GM23338 (cell line): ENCODE results near the gene SIX5. TPM values are rescaled to one million over a fixed set of nuclear protein-coding genes. Genes with fewer than 3 reads are reported as not detected.

Experiments
- ATAC-seq: fragments of 200-7000 bp; cut with Tn5 transposase; 3 replicates; pipeline ENCODE4 v1.9.1; 2020
- DNase-seq: peaks from one replicate; pipeline ENCODE4 v3.0.0-alpha.2; 2015; ENCODE audit warnings: low spot score
- H2AFZ ChIP-seq: fragments of 200-600 bp; sonication (generic); 2 replicates; pipeline ENCODE4 v1.8.0; 2016; ENCODE audit warnings: antibody characterized with exemption, mild to moderate bottlenecking, moderate library complexity
- H3F3A ChIP-seq: fragments of 200-600 bp; sonication (generic); replicated peaks from 2 replicates; pipeline ENCODE4 v1.8.0; 2017; ENCODE audit warnings: antibody characterized with exemption, mixed run types, low read depth
- H3K27ac ChIP-seq: fragments of 200-600 bp; sonication (generic); 2 replicates; pipeline ENCODE4 v1.6.1; 2016; ENCODE audit warnings: low read depth
- H3K27me3 ChIP-seq: fragments of 200-600 bp; sonication (generic); 2 replicates; pipeline ENCODE4 v1.8.0; 2016; ENCODE audit warnings: mild to moderate bottlenecking, mixed run types, moderate library complexity; ENCODE audit not compliant: insufficient read depth
- H3K36me3 ChIP-seq: fragments of 200-600 bp; sonication (generic); 2 replicates; pipeline ENCODE4 v1.8.0; 2016; ENCODE audit warnings: mild to moderate bottlenecking; ENCODE audit not compliant: insufficient read depth
- H3K4me1 ChIP-seq: fragments of 200-600 bp; sonication (generic); 2 replicates; pipeline ENCODE4 v1.8.0; 2016; ENCODE audit warnings: mild to moderate bottlenecking, moderate library complexity; ENCODE audit not compliant: insufficient read depth
- H3K4me2 ChIP-seq: fragments of 200-600 bp; sonication (generic); 2 replicates; pipeline ENCODE4 v1.7.1; 2017; ENCODE audit warnings: mixed run types
- H3K4me3 ChIP-seq: fragments of 200-600 bp; sonication (generic); 2 replicates; pipeline ENCODE4 v1.6.1; 2016; ENCODE audit warnings: mixed run types
- H3K79me2 ChIP-seq: fragments of 200-600 bp; sonication (generic); replicated peaks from 2 replicates; pipeline ENCODE4 v1.8.0; 2017; ENCODE audit warnings: mild to moderate bottlenecking; ENCODE audit not compliant: insufficient read depth
- H3K9me2 ChIP-seq: fragments of 200-600 bp; sonication (generic); 2 replicates; pipeline ENCODE4 v1.8.0; 2017; ENCODE audit not compliant: insufficient read depth
- H4K20me1 ChIP-seq: fragments of 200-600 bp; sonication (generic); replicated peaks from 2 replicates; pipeline ENCODE4 v1.8.0; 2017; ENCODE audit warnings: mild to moderate bottlenecking; ENCODE audit not compliant: insufficient read depth
- H3K27ac Mint-ChIP-seq: 2 replicates; pipeline ENCODE4 v1.8.0; 2020; ENCODE audit warnings: inconsistent platforms, mild to moderate bottlenecking, moderate library complexity, mixed read lengths
- H3K27me3 Mint-ChIP-seq: 3 replicates; pipeline ENCODE4 v1.8.0; 2022; ENCODE audit warnings: low read depth, mild to moderate bottlenecking, moderate library complexity, mixed read lengths, inconsistent platforms; ENCODE audit not compliant: insufficient read depth, poor library complexity
- H3K36me3 Mint-ChIP-seq: 3 replicates; pipeline ENCODE4 v1.8.0; 2021; ENCODE audit warnings: low read depth, mild to moderate bottlenecking, inconsistent platforms, moderate library complexity, mixed read lengths
- H3K4me1 Mint-ChIP-seq: 3 replicates; pipeline ENCODE4 v1.8.0; 2020; ENCODE audit warnings: mild to moderate bottlenecking, inconsistent platforms, mixed read lengths
- H3K4me3 Mint-ChIP-seq: 3 replicates; pipeline ENCODE4 v1.8.0; 2021; ENCODE audit warnings: moderate library complexity, mild to moderate bottlenecking, inconsistent platforms, mixed read lengths
- H3K9me3 Mint-ChIP-seq: 3 replicates; pipeline ENCODE4 v1.8.0; 2020; ENCODE audit warnings: moderate library complexity, mild to moderate bottlenecking, inconsistent platforms, mixed read lengths
- CREB1 ChIP-seq: fragments of 250-450 bp; sonication (Bioruptor Pico); IDR thresholded peaks from 2 replicates; pipeline ENCODE4 v1.5.0; 2020; ENCODE audit warnings: low read depth, mild to moderate bottlenecking, moderate library complexity
- ETS1 ChIP-seq: IDR thresholded peaks from 2 replicates; pipeline ENCODE4 v1.6.1; 2016; ENCODE audit warnings: antibody characterized with exemption
- EZH2 ChIP-seq: fragments of 200-600 bp; sonication (generic); IDR thresholded peaks from one replicate; pipeline ENCODE4 v1.8.0; 2017; ENCODE audit warnings: antibody characterized with exemption, mild to moderate bottlenecking, low read depth; ENCODE audit not compliant: unreplicated experiment
- NANOG ChIP-seq: IDR thresholded peaks from 2 replicates; pipeline ENCODE4 v1.6.1; 2016; ENCODE audit warnings: antibody characterized with exemption, borderline replicate concordance
- ZNF114 ChIP-seq: fragments of 250-450 bp; sonication (Bioruptor Pico); IDR thresholded peaks from 2 replicates; pipeline ENCODE4 v1.5.0; 2020; ENCODE audit warnings: mild to moderate bottlenecking, moderate library complexity
- ZNF331 ChIP-seq: fragments of 250-450 bp; sonication (Bioruptor Pico); IDR thresholded peaks from 2 replicates; pipeline ENCODE4 v1.5.0; 2020; ENCODE audit warnings: low read depth, mild to moderate bottlenecking, moderate library complexity
- polyA plus RNA-seq: library from polyadenylated mRNA; unstranded; fragments of >200 nt; fragmentation: Nextera tagmentation; extraction: Ambion mirVana; gene quantifications from 2 replicates; pipeline ENCODE4 v1.2.1, GENCODE V29; 2016
- total RNA-seq: library from RNA; depleted of rRNA; stranded (reverse); fragments of >200 nt; shearing (Covaris generic); gene quantifications from 2 replicates; pipeline ENCODE4 v1.2.3, GENCODE V29; 2014
- TF ChIP-seq, protein P1 (sequence below): fragments of 250-450 bp; sonication (Bioruptor Pico); IDR thresholded peaks from 2 replicates; pipeline ENCODE4 v1.5.0; 2020; ENCODE audit warnings: mild to moderate bottlenecking, moderate library complexity

The SIX5 gene
- total and polyA plus RNA-seq, 2 experiments from 2014 or later: 10.1 to 22.6 TPM

DNA sequence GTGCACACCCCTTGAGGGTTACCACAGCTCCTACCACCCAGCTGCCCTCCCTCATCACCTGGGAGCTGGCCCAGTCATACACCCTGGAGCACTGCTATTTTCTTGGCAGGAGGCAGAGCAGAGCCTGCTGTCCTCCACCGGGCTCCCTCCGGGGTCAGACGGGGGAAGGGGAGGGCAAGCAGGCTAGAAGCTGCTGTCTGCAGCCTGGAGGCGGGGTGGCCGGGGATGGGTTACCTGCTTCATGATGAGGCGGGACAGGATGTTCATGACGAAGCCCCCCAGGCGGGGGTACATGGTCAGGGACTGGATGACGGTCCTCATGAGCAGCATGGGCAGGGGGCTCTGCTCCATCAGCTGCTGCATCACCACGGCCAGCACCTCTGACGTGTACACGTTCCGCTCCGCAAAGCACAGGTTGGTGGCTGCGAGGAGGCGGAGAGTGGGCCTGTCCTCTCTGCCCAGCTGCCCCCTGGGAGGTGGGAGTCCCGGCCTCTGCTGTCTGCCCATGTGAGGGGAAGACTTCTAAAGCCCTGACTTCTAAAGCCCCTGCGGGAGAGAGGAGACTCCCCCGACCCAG lies 48.8 kb upstream of the SIX5 start:
- Histone ChIP-seq H3K36me3 (no peaks in the 10 kb centered on the region; the same call in 1 of the 2 replicates), H3K27me3 (no peaks in the 10 kb centered on the region), H3K4me2 (peak overlapping the region; percentile 72), H3K4me3 (peak overlapping the region; percentile 35), H3K27ac (peak overlapping the region; percentile 87), H3F3A (peaks cover 37% of the 10 kb centered on the region; the same call in 1 of the 2 replicates), H2AFZ (no peak overlapping the region), H4K20me1 (no peaks in the 10 kb centered on the region; the same call in 1 of the 2 replicates), H3K9me2 (no peaks in the 10 kb centered on the region), H3K4me1 (peaks cover 39% of the 10 kb centered on the region), H3K79me2 (no peaks in the 10 kb centered on the region)
- Mint-ChIP-seq H3K27ac (no peak overlapping the region; the same call in 1 of the 2 replicates), H3K4me1 (peaks cover 43% of the 10 kb centered on the region), H3K9me3 (no peaks in the 10 kb centered on the region), H3K4me3 (peak overlapping the region; percentile 87; the same call in 2 of the 3 replicates), H3K27me3 (peaks cover 26% of the 10 kb centered on the region), H3K36me3 (peaks cover 31% of the 10 kb centered on the region)
- ATAC-seq (peak; percentile 6), DNase-seq (peak; percentile 59)
- no peak for TF ChIP-seq CREB1 (CRISPR knock-in tag)
- TF ChIP-seq NANOG: no peak
- TF ChIP-seq ZNF331 (CRISPR knock-in tag): no peak
- TF ChIP-seq ETS1: no peak
- TF ChIP-seq ZNF114: no peak
- no peak for TF ChIP-seq EZH2
- TF ChIP-seq, protein P1, sequence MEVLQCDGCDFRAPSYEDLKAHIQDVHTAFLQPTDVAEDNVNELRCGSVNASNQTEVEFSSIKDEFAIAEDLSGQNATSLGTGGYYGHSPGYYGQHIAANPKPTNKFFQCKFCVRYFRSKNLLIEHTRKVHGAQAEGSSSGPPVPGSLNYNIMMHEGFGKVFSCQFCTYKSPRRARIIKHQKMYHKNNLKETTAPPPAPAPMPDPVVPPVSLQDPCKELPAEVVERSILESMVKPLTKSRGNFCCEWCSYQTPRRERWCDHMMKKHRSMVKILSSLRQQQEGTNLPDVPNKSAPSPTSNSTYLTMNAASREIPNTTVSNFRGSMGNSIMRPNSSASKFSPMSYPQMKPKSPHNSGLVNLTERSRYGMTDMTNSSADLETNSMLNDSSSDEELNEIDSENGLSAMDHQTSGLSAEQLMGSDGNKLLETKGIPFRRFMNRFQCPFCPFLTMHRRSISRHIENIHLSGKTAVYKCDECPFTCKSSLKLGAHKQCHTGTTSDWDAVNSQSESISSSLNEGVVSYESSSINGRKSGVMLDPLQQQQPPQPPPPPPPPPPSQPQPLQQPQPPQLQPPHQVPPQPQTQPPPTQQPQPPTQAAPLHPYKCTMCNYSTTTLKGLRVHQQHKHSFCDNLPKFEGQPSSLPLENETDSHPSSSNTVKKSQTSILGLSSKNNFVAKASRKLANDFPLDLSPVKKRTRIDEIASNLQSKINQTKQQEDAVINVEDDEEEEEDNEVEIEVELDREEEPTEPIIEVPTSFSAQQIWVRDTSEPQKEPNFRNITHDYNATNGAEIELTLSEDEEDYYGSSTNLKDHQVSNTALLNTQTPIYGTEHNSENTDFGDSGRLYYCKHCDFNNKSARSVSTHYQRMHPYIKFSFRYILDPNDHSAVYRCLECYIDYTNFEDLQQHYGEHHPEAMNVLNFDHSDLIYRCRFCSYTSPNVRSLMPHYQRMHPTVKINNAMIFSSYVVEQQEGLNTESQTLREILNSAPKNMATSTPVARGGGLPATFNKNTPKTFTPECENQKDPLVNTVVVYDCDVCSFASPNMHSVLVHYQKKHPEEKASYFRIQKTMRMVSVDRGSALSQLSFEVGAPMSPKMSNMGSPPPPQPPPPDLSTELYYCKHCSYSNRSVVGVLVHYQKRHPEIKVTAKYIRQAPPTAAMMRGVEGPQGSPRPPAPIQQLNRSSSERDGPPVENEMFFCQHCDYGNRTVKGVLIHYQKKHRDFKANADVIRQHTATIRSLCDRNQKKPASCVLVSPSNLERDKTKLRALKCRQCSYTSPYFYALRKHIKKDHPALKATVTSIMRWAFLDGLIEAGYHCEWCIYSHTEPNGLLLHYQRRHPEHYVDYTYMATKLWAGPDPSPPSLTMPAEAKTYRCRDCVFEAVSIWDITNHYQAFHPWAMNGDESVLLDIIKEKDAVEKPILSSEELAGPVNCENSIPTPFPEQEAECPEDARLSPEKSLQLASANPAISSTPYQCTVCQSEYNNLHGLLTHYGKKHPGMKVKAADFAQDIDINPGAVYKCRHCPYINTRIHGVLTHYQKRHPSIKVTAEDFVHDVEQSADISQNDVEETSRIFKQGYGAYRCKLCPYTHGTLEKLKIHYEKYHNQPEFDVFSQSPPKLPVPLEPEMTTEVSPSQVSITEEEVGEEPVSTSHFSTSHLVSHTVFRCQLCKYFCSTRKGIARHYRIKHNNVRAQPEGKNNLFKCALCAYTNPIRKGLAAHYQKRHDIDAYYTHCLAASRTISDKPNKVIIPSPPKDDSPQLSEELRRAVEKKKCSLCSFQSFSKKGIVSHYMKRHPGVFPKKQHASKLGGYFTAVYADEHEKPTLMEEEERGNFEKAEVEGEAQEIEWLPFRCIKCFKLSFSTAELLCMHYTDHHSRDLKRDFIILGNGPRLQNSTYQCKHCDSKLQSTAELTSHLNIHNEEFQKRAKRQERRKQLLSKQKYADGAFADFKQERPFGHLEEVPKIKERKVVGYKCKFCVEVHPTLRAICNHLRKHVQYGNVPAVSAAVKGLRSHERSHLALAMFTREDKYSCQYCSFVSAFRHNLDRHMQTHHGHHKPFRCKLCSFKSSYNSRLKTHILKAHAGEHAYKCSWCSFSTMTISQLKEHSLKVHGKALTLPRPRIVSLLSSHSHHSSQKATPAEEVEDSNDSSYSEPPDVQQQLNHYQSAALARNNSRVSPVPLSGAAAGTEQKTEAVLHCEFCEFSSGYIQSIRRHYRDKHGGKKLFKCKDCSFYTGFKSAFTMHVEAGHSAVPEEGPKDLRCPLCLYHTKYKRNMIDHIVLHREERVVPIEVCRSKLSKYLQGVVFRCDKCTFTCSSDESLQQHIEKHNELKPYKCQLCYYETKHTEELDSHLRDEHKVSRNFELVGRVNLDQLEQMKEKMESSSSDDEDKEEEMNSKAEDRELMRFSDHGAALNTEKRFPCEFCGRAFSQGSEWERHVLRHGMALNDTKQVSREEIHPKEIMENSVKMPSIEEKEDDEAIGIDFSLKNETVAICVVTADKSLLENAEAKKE (CRISPR knock-in tag): no peak
